K562 (cell line): ENCODE measurements around the gene CCDC186. TPM values are rescaled to one million over a fixed set of nuclear protein-coding genes. Genes with fewer than 3 reads are reported as not detected.

ENCODE experiments used
- ATAC-seq: fragments of 200-7000 bp; cut with Tn5 transposase; 3 replicates; pipeline ENCODE4 v1.9.1; 2020; ENCODE audit warnings: moderate library complexity
- BruUV-seq: library from RNA; stranded (reverse); fragments of 400-500 nt; replicated peaks from 2 replicates; lab custom pipeline; 2021; lab: Mats Ljungman, UMichigan
- CTCF ChIA-PET: fragments of 300-600 bp; formaldehyde crosslinking; extraction: SDS; loops from one replicate; lab custom pipeline; 2021; ENCODE audit warnings: low intra/inter-chr PET ratio; lab: Yijun Ruan, JAX
- POLR2A ChIA-PET: fragments of 300-600, 350-650 bp; sonication (Branson Sonifier 250); formaldehyde crosslinking; extraction: SDS; loops from one replicate; lab custom pipeline; 2021; ENCODE audit warnings: antibody characterized with exemption, inconsistent platforms; lab: Yijun Ruan, JAX
- DNase-seq, 4 experiments: peaks; one replicate each; pipeline versions ENCODE4 v3.0.0 to v3.0.0-alpha.2; 2011 to 2018; ENCODE audit warnings: low spot score in 3 of 4, mixed read lengths in 3 of 4; ENCODE audit errors: extremely low read depth in 1 of 4
- FAIRE-seq: peaks from 2 replicates; lab custom pipeline; 2011; peaks lifted over from hg19 to GRCh38; lab: Jason Lieb, UNC
- H2AFZ ChIP-seq: 2 replicates; pipeline ENCODE4 v1.6.0; 2011; ENCODE audit warnings: low read depth, low read length, control low read depth, inconsistent platforms
- H3K27ac ChIP-seq: fragments of 200-600 bp; 3 replicates; pipeline ENCODE4 v1.8.0; 2011; ENCODE audit warnings: low read depth, mild to moderate bottlenecking, control low read depth, inconsistent platforms, low read length, moderate library complexity, mixed read lengths; ENCODE audit errors: extremely low read depth
- H3K27me3 ChIP-seq, 2 experiments: fragments of 300-600 bp in 1 of 2; 2 replicates in 1 of 2; 3 replicates in 1 of 2; pipeline versions ENCODE4 v1.6.0 to v1.8.0; 2011; ENCODE audit warnings: inconsistent platforms in 2 of 2, low read length in 2 of 2, mild to moderate bottlenecking in 1 of 2, mixed read lengths in 1 of 2, moderate library complexity in 1 of 2; ENCODE audit not compliant: control insufficient read depth in 2 of 2, insufficient read depth in 2 of 2
- H3K36me3 ChIP-seq: fragments of 300-600 bp; 3 replicates; pipeline ENCODE4 v1.8.0; 2011; ENCODE audit warnings: mild to moderate bottlenecking, low read length, inconsistent platforms; ENCODE audit not compliant: control insufficient read depth, insufficient read depth
- H3K4me1 ChIP-seq, 2 experiments: fragments of 200-600 bp in 1 of 2; replicated peaks in 1 of 2; 2 replicates in 1 of 2; 3 replicates in 1 of 2; pipeline versions ENCODE4 v1.5.1 to v1.8.0; 2011; ENCODE audit warnings: inconsistent platforms in 2 of 2, low read length in 2 of 2, mild to moderate bottlenecking in 1 of 2, mixed read lengths in 1 of 2, moderate library complexity in 1 of 2; ENCODE audit not compliant: control insufficient read depth in 2 of 2, insufficient read depth in 2 of 2
- H3K4me2 ChIP-seq: 2 replicates; pipeline ENCODE4 v1.6.1; 2011; ENCODE audit warnings: low read length, control low read depth, inconsistent platforms, mixed read lengths; ENCODE audit not compliant: insufficient read depth
- H3K4me3 ChIP-seq: fragments of 200-600 bp; sonication (generic), shearing (Covaris generic); 2 replicates; pipeline ENCODE4 v1.5.1; 2016; ENCODE audit warnings: control low read depth, inconsistent platforms
- H3K79me2 ChIP-seq: fragments of 200-600 bp; 3 replicates; pipeline ENCODE4 v1.8.0; 2011; ENCODE audit warnings: low read length, inconsistent platforms; ENCODE audit not compliant: control insufficient read depth, insufficient read depth
- H3K9ac ChIP-seq, 2 experiments: 2 replicates each; pipeline versions ENCODE4 v1.6.0 to v1.6.1; 2011; ENCODE audit warnings: low read depth in 2 of 2, low read length in 2 of 2, control low read depth in 1 of 2, inconsistent platforms in 1 of 2, mild to moderate bottlenecking in 1 of 2, mixed read lengths in 1 of 2; ENCODE audit not compliant: insufficient read depth in 1 of 2
- H3K9me1 ChIP-seq: one replicate; pipeline ENCODE4 v1.6.0; 2011; ENCODE audit warnings: inconsistent platforms, mild to moderate bottlenecking, low read length, moderate library complexity; ENCODE audit not compliant: control insufficient read depth, insufficient read depth
- H3K9me3 ChIP-seq: replicated peaks from 2 replicates; pipeline ENCODE4 v1.5.1; 2011; ENCODE audit warnings: low read depth, low read length, inconsistent platforms; ENCODE audit not compliant: control insufficient read depth, insufficient read depth
- H4K20me1 ChIP-seq: replicated peaks from 2 replicates; pipeline ENCODE4 v1.6.1; 2011; ENCODE audit warnings: low read length, inconsistent platforms, mixed read lengths; ENCODE audit not compliant: control insufficient read depth, insufficient read depth
- ARNT ChIP-seq, 2 experiments: fragments of 450-650 bp; IDR thresholded peaks; 2 replicates each; pipeline ENCODE4 v1.6.1; 2016; ENCODE audit warnings: mild to moderate bottlenecking in 1 of 2
- ELF2 ChIP-seq: fragments of 250-450 bp; sonication (Bioruptor Pico); IDR thresholded peaks from 2 replicates; pipeline ENCODE4 v1.5.0; 2021; ENCODE audit warnings: mild to moderate bottlenecking
- EWSR1 ChIP-seq: fragments of 450-650 bp; IDR thresholded peaks from 2 replicates; pipeline ENCODE4 v1.6.1; 2018; ENCODE audit warnings: borderline replicate concordance, mild to moderate bottlenecking, low read depth, moderate library complexity; ENCODE audit not compliant: partially characterized antibody
- MAFF ChIP-seq: IDR thresholded peaks from 2 replicates; pipeline ENCODE4 v1.6.1; 2012; ENCODE audit warnings: low read length, improper control_type of control experiment
- NCOA2 ChIP-seq, 2 experiments: fragments of 450-650 bp; IDR thresholded peaks; 2 replicates each; pipeline ENCODE4 v1.6.1; 2018; ENCODE audit warnings: mild to moderate bottlenecking in 2 of 2, moderate library complexity in 1 of 2; ENCODE audit not compliant: partially characterized antibody in 2 of 2
- NONO ChIP-seq, 2 experiments: fragments of 200-400 bp in 1 of 2; fragments of 450-650 bp in 1 of 2; formaldehyde crosslinking in 1 of 2; IDR thresholded peaks; 2 replicates each; pipeline ENCODE4 v1.6.1; 2017; ENCODE audit warnings: low read depth in 2 of 2, mild to moderate bottlenecking in 2 of 2, moderate library complexity in 2 of 2, low read length in 1 of 2
- PHF20 ChIP-seq: fragments of 450-650 bp; IDR thresholded peaks from 2 replicates; pipeline ENCODE4 v1.6.1; 2018; ENCODE audit not compliant: partially characterized antibody
- THRAP3 ChIP-seq: fragments of 450-650 bp; IDR thresholded peaks from 2 replicates; pipeline ENCODE4 v1.6.1; 2016; ENCODE audit warnings: mild to moderate bottlenecking, inconsistent platforms, borderline replicate concordance
- ZKSCAN3 ChIP-seq: fragments of 250-450 bp; sonication (Bioruptor Pico); IDR thresholded peaks from 2 replicates; pipeline ENCODE4 v1.4.0; 2020
- ZNF197 ChIP-seq: fragments of 200-800 bp; sonication (Bioruptor generic); IDR thresholded peaks from 2 replicates; pipeline ENCODE4 v1.6.1; 2016; ENCODE audit warnings: low read depth, missing genetic modification characterization, missing compliant biosample characterization
- ZNF764 ChIP-seq: fragments of 250-450 bp; sonication (Bioruptor Pico); IDR thresholded peaks from 2 replicates; pipeline ENCODE4 v1.4.0; 2020; ENCODE audit warnings: low read depth, mild to moderate bottlenecking, moderate library complexity
- WGBS: fragments of 100-300 bp; shearing (Covaris generic); methylation state at CpG from one replicate; pipeline ENCODE4 v1.1.6; 2016; ENCODE audit warnings: low coverage, mixed read lengths; ENCODE audit not compliant: insufficient coverage; ENCODE audit errors: missing lambda C conversion rate; 5-methylcytosine and 5-hydroxymethylcytosine counted together
- in situ Hi-C: fragments of 300-500 bp; cut with MboI; formaldehyde crosslinking; loops from 4 replicates; pipeline ENCODE4 v1.15.0; 2018; ENCODE audit warnings: inconsistent platforms, mixed read lengths
- intact Hi-C: fragments of 100-400 bp; cut with micrococcal nuclease; formaldehyde crosslinking; loops from 2 replicates; pipeline ENCODE4 v1.14.2; 2022
- polyA plus RNA-seq, 8 experiments: library from polyadenylated mRNA; depleted of rRNA in 4 of 8; stranded (reverse) in 5 of 8; unstranded in 3 of 8; fragments of >200 nt; fragmentation: Nextera tagmentation in 2 of 8; fragmentation: Illumina TruSeq in 1 of 8; extraction: Ambion mirVana in 2 of 8; extraction: Trizol in 1 of 8; gene quantifications; 2 replicates each; pipeline versions ENCODE4 v1.2.1 to v1.2.3, GENCODE V29; 2011 to 2014; ENCODE audit warnings: inconsistent platforms in 1 of 8, missing spikeins in 1 of 8
- total RNA-seq, 7 experiments: library from RNA; depleted of rRNA in 6 of 7; stranded (reverse); fragments of >200 nt in 6 of 7; fragmentation: Illumina TruSeq in 2 of 7; extraction: Trizol in 2 of 7; gene quantifications; 2 replicates each; pipeline versions ENCODE4 v1.2.1 to v1.2.3, GENCODE V29; 2011 to 2021; ENCODE audit warnings: low replicate concordance in 1 of 7

Gene CCDC186
- total and polyA plus RNA-seq, 9 of the 15 experiments (the other 6 are each of a cell fraction or from before 2014, with no cell fraction given): 2.0 to 7.5 (median 4.7) TPM

DNA sequence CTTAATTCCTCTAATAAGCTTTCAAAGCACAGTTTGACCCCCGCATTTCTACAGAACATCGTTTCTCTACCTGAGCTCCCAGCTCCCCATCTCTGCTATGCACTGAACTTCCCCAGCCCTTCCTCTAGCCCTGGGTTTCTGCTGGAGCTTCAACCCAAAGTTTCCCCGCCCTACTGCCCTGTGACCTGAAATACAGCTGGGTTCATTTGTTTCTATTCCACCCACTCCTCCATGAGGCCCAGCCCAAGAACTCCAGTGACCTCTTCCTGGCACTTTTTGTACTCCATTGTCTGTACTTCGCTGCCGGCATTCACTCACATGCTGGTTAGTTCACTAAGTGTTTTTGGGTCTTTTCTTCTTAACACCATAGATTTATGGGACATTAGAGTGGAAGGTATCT lies 94.6 kb downstream of the CCDC186 start:
- Histone ChIP-seq H3K27ac (no peak overlapping the region), H3K4me2 (no peak overlapping the region), H3K36me3 (no peaks in the 10 kb centered on the region), H3K9ac (no peak overlapping the region), H3K9me1 (no peaks in the 10 kb centered on the region), H3K4me3 (no peak overlapping the region), H3K79me2 (no peaks in the 10 kb centered on the region), H2AFZ (no peak overlapping the region), H3K27me3 (peaks cover 0 to 6% of the 10 kb centered on the region in 2 experiments; a peak in 2 of 5 replicates), H3K4me1 (peaks cover 0 to 4% of the 10 kb centered on the region in 2 experiments; a peak in 1 of 5 replicates), H3K9me3 (no peaks in the 10 kb centered on the region), H4K20me1 (no peaks in the 10 kb centered on the region)
- no peak for ATAC-seq
- no TSS peak for BruUV-seq
- in situ Hi-C loops (no loop called here), intact Hi-C loops (no loop called here)
- 2% methylated on average over 5 of the region's 5 CpGs for WGBS
- ChIA-PET CTCF (interaction anchor here (0.6 kb wide), 1 partner anchor 722 kb away, joined by 6 read pairs; no protein-coding TSS in a partner anchor), POLR2A (no interaction called here)
- no peak for DNase-seq
- no peak for TF ChIP-seq NCOA2 (IDR thresholded peaks at IDR 0.05; ENCODE audit: partially characterized antibody in 2 of 2)
- no peak for TF ChIP-seq ELF2 (CRISPR knock-in tag)
- no peak for TF ChIP-seq NONO (IDR thresholded peaks at IDR 0.05; ENCODE audit: low read depth in 2 of 2, low read length in 1 of 2)
- TF ChIP-seq ZKSCAN3 (CRISPR knock-in tag): no peak
- TF ChIP-seq ARNT (IDR thresholded peaks at IDR 0.05): no peak
- TF ChIP-seq MAFF: no peak
- TF ChIP-seq ZNF764: no peak
- no peak for TF ChIP-seq ZNF197
- no peak for TF ChIP-seq PHF20
- no peak for TF ChIP-seq THRAP3
- no peak for TF ChIP-seq EWSR1
- no peak for FAIRE-seq
